Retinal pigment epithelial cell (primary cell): ENCODE measurements around the gene F8.
"Not testable (repeated sequence)": the region's sequence is repeated elsewhere in the genome, so short reads cannot be mapped to it uniquely, and the experiment has no call there.

Source experiments
- DNase-seq: peaks from one replicate; pipeline ENCODE4 v3.0.0-alpha.2; 2010; ENCODE audit warnings: low read depth
- H3K4me3 ChIP-seq: 2 replicates; pipeline ENCODE4 v1.5.1; 2011; ENCODE audit warnings: mild to moderate bottlenecking, low read length, control low read depth, moderate library complexity
- CTCF ChIP-seq: conservative IDR thresholded peaks from 2 replicates; pipeline ENCODE4 v1.5.1; 2011; ENCODE audit warnings: low read depth, low read length, control low read depth, inconsistent platforms

The F8 gene

GRCh38 chrX:154918060-154918483 lies 104.5 kb downstream of the F8 start:
- TF ChIP-seq CTCF: peak; percentile 64
- DNase-seq: peak; percentile 20
- H3K4me3 ChIP-seq: peak overlapping the region; percentile 40

GRCh38 chrX:154914052-154914451 lies 108.5 kb downstream of the F8 start:
- TF ChIP-seq CTCF: no peak
- no peak overlapping the region for H3K4me3 ChIP-seq
- no peak for DNase-seq

GRCh38 chrX:154910528-154910927 lies 112.0 kb downstream of the F8 start:
- not testable (repeated sequence) for H3K4me3 ChIP-seq, DNase-seq

GRCh38 chrX:154910048-154910447 lies 112.5 kb downstream of the F8 start:
- not testable (repeated sequence) for DNase-seq, H3K4me3 ChIP-seq

- H3K4me3 ChIP-seq: no peak overlapping the region
- no peak for TF ChIP-seq CTCF
- no peak for DNase-seq
These were observed 113.7 kb downstream of the F8 start for GRCh38 chrX:154908821-154909220.

GRCh38 chrX:154902408-154902807 lies 120.1 kb downstream of the F8 start:
- no peak for TF ChIP-seq CTCF
- no peak overlapping the region for H3K4me3 ChIP-seq
- no peak for DNase-seq

- no peak overlapping the region for H3K4me3 ChIP-seq
- DNase-seq: no peak
- TF ChIP-seq CTCF: no peak
These were observed 122.2 kb downstream of the F8 start for GRCh38 chrX:154900323-154900722.

- DNase-seq: no peak
- TF ChIP-seq CTCF: no peak
- H3K4me3 ChIP-seq: no peak overlapping the region
These were observed 130.2 kb downstream of the F8 start for GRCh38 chrX:154892296-154892695.
